BE2C (cell line): Measurements from ENCODE around the gene RBMS3.

Experiments used
- DNase-seq: peaks from one replicate; pipeline ENCODE4 v3.0.0-alpha.2; 2020
- H3K27me3 ChIP-seq: fragments of 250-450 bp; sonication (Bioruptor Pico); 2 replicates; pipeline ENCODE4 v1.5.1; 2020; ENCODE audit warnings: mild to moderate bottlenecking
- H3K36me3 ChIP-seq: fragments of 250-450 bp; sonication (Bioruptor Pico); 2 replicates; pipeline ENCODE4 v1.5.1; 2020; ENCODE audit warnings: mild to moderate bottlenecking
- H3K4me1 ChIP-seq: fragments of 250-450 bp; sonication (Bioruptor Pico); 2 replicates; pipeline ENCODE4 v1.5.1; 2020
- H3K4me3 ChIP-seq: 2 replicates; pipeline ENCODE4 v1.5.1; 2011; ENCODE audit warnings: low read depth, low read length
- H3K9me3 ChIP-seq: fragments of 250-450 bp; sonication (Bioruptor Pico); 2 replicates; pipeline ENCODE4 v1.5.1; 2020
- TF ChIP-seq, protein P1 (sequence below): IDR thresholded peaks from 2 replicates; pipeline ENCODE4 v1.5.1; 2012; ENCODE audit warnings: mild to moderate bottlenecking, low read depth, low read length

RBMS3 gene

DNA sequence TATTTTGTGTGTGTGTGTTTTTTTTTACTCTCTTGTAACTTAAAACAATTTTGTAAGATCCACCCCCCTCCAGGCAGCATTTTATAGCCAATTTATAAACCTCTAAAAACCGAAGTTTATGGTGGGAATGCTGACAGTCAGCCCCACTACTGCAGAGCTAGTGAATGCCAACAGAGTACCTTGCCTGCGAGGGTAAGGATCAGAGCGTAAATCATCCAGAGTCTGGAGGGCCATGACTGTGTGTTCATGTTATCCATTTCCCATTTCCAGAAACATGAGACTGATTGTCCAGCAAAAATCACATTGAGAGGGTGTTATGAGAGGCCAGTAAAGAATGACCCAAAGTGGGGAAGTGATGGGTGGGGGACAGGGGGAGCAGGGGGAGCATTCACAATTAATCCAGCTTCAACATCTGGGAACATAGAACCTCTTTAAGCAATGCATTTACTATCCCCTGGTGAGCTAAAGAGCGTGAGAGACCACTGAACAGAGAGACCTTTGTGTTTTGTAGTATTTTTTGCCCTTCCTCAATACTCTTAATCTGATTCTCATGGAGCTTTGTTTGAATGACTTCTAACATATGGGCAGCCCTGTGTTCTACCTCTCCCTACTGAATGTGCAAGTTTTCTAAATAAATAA is 464.5 kb downstream of the RBMS3 start:
- H3K4me3 ChIP-seq: no peak overlapping the region
- DNase-seq: no peak

DNA sequence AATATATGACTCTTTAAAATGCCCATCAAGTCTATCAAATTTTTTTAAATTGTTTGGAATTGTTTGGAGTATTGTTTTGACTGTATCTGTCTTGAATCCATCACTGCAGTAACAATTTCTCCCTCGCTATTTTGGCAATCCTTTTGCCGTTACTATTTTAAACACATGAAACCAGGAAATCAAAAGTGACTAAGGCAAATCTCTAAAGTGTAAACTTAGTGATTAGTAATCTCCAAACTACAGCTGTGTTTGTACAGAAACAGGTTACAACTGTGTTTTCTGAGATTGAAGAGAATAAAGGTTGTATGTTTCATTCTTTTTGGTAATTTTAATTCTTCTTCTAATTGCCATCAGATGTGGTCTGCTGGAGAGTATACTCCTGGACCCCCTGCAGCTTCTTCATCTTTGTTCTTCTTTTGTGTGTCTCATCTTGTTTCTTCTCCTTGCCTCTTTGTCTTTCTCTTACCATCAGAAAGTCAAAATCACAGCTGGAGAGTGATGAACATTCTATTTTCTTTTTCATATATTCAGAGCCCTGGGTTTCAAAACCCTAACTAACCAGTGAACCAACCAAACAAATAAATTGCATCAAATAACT is 465.4 kb downstream of the RBMS3 start:
- Histone ChIP-seq H3K9me3 (no peaks in the 10 kb centered on the region), H3K4me3 (no peak overlapping the region), H3K4me1 (no peaks in the 10 kb centered on the region), H3K36me3 (no peaks in the 10 kb centered on the region), H3K27me3 (no peaks in the 10 kb centered on the region)
- TF ChIP-seq, protein P1, sequence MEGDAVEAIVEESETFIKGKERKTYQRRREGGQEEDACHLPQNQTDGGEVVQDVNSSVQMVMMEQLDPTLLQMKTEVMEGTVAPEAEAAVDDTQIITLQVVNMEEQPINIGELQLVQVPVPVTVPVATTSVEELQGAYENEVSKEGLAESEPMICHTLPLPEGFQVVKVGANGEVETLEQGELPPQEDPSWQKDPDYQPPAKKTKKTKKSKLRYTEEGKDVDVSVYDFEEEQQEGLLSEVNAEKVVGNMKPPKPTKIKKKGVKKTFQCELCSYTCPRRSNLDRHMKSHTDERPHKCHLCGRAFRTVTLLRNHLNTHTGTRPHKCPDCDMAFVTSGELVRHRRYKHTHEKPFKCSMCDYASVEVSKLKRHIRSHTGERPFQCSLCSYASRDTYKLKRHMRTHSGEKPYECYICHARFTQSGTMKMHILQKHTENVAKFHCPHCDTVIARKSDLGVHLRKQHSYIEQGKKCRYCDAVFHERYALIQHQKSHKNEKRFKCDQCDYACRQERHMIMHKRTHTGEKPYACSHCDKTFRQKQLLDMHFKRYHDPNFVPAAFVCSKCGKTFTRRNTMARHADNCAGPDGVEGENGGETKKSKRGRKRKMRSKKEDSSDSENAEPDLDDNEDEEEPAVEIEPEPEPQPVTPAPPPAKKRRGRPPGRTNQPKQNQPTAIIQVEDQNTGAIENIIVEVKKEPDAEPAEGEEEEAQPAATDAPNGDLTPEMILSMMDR: no peak
- no peak for DNase-seq

More for the DNA sequence above, 464.5 kb downstream of the RBMS3 start:
- Histone ChIP-seq H3K27me3 (no peaks in the 10 kb centered on the region), H3K4me1 (no peaks in the 10 kb centered on the region), H3K36me3 (no peaks in the 10 kb centered on the region), H3K9me3 (no peaks in the 10 kb centered on the region)
- TF ChIP-seq, protein P1: no peak

DNA sequence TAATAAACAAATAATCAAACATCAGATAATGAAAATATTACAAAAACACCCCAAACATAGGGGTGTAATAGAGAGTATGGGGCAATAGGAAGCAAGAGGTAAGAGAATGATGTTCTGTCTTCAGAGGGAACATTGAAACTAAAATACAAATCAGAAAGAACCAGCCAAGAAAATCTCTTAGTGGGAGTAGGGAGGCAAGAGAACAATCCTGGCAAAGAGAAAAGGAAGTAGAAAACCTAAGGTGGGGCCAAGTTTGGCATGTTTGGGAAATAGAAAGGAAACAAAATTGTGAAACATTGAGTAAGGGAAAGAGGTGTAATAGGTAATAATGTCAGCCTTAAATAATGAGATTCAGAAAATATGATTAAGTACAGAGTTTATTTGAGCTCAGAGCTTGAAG is 467.1 kb downstream of the RBMS3 start:
- DNase-seq: no peak
- Histone ChIP-seq H3K4me3 (no peak overlapping the region), H3K27me3 (no peaks in the 10 kb centered on the region), H3K4me1 (no peaks in the 10 kb centered on the region), H3K36me3 (no peaks in the 10 kb centered on the region), H3K9me3 (no peaks in the 10 kb centered on the region)
- TF ChIP-seq, protein P1: no peak

DNA sequence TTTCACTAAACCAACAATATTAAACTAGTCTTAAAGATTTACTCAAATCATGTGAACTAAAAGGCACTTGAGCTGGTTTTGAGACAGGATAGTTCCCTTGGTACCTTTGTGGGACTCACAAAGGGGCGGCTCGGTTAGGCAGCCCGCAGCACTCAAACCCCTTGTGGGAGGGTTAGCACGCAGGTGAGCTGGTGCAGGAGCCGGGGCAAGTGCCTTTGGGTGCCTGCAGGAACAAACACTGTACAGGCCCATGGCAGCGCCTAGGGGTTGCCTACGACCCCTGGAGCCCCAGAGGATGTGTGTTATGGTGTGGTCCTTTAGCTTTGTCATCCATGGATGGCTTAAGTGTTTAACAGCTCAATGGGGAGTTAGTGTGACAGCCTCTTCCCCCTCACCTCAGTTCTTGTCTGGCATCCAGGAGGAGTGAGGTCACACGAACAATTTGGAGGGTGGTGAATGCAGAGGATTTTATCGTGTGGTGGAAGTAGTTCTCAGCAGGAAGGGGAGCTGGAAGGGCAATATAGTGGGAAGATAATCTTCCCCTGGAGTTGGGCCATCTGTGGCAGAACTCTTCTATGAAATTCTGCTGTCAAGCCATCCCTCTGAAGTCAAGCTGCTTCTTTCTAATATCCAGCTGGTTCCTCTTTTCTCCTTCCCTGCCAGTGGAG is 470.9 kb downstream of the RBMS3 start:
- Histone ChIP-seq H3K4me1 (no peaks in the 10 kb centered on the region), H3K27me3 (no peaks in the 10 kb centered on the region), H3K9me3 (no peaks in the 10 kb centered on the region), H3K36me3 (no peaks in the 10 kb centered on the region), H3K4me3 (no peak overlapping the region)
- TF ChIP-seq, protein P1: no peak
- DNase-seq: no peak

DNA sequence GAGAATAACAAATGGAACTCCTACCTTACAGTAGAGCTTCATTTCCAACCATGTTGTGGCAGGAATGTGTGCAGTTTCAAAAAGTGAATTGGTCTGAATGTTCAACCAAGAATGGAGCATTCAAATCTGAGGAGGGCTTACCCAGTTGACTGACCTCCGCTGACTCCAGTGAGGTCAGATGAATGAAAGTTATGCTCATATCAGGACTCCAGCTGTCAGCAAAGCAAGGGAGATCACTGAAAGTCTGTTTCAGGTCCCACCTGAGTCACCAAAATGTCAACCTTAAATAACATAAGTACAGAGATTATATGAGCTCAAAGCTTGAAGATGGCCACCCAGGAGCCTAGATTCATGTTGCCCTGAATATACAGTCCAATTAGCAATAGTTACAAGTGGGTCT is 473.5 kb downstream of the RBMS3 start:
- H3K4me3 ChIP-seq: no peak overlapping the region
- H3K36me3 ChIP-seq: no peaks in the 10 kb centered on the region
- H3K9me3 ChIP-seq: no peaks in the 10 kb centered on the region
- no peak for DNase-seq
- H3K27me3 ChIP-seq: no peaks in the 10 kb centered on the region
- TF ChIP-seq, protein P1: no peak
- H3K4me1 ChIP-seq: no peaks in the 10 kb centered on the region; the same call in 1 of the 2 replicates

DNA sequence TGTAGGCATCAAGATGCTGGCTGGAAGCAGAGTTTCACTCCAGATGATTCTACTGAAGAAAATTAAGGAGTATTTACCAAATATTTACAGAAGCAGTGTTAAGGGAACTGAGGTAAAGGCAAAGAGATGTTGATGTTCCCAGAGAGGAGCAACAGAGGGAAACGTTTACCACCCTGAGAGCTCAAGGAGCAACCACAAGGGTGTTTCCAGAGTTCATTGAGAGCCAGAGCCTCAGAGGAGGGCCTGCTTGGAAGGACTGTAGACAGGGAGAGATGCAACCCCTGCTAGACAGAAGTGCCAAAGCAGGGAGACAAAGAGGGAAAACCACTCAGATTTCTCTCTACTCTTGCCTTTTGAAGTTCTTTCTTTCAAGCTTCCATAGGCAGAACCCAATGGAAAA is 474.5 kb downstream of the RBMS3 start:
- Histone ChIP-seq H3K4me1 (no peaks in the 10 kb centered on the region; the same call in 1 of the 2 replicates), H3K4me3 (no peak overlapping the region)
- TF ChIP-seq, protein P1: no peak

More for the DNA sequence above, 474.5 kb downstream of the RBMS3 start:
- H3K9me3 ChIP-seq: no peaks in the 10 kb centered on the region
- no peak for DNase-seq
- H3K27me3 ChIP-seq: no peaks in the 10 kb centered on the region
- H3K36me3 ChIP-seq: no peaks in the 10 kb centered on the region
